Sigmoid colon (tissue), 4 donors: Measurements from ENCODE around the gene PPP1R3G.

Experiments used
- CTCF ChIP-seq, 4 experiments: fragments of 450-650 bp in 3 of 4; fragments of 200-600 bp in 1 of 4; IDR thresholded peaks; one replicate each; pipeline ENCODE4 v1.5.1; 2016 to 2019; ENCODE audit warnings: antibody characterized with exemption in 4 of 4, mild to moderate bottlenecking in 3 of 4, moderate library complexity in 2 of 4
- EP300 ChIP-seq, 4 donors: sonication (generic); formaldehyde crosslinking; IDR thresholded peaks; one replicate each; pipeline ENCODE4 v1.6.1; 2017; ENCODE audit warnings: antibody characterized with exemption in 4 of 4
- POLR2AphosphoS5 ChIP-seq, 4 donors: sonication (generic); formaldehyde crosslinking; IDR thresholded peaks; one replicate each; pipeline ENCODE4 v1.6.1; 2017; ENCODE audit warnings: antibody characterized with exemption in 4 of 4

GRCh38 chr6:5053038-5053437 is 32.1 kb upstream of the PPP1R3G start:
- TF ChIP-seq EP300 (IDR thresholded peaks at IDR 0.05) (no peak), CTCF (IDR thresholded peaks at IDR 0.05) (no peak), POLR2AphosphoS5 (IDR thresholded peaks at IDR 0.05) (no peak)
